ENCODE results near the gene DYNC2H1.

DYNC2H1 gene

GRCh38 chr11:103183981-103184611 lies 74.9 kb downstream of the DYNC2H1 start:
- H2AFZ ChIP-seq (ENCODE audit: low read depth, low read length), result peak overlapping the region; percentile 50
- peaks cover 23% of the 10 kb centered on the region for H3K4me1 ChIP-seq (ENCODE audit: insufficient read depth, low read length)
- H3K4me3 ChIP-seq (ENCODE audit: low read depth in 1 of 2, low read length in 2 of 2), result peak overlapping the region in 1 of 2 experiments; percentile 32; a peak in 1 of 4 replicates
- ATAC-seq (ENCODE audit: insufficient read depth, low read depth) (peak; percentile 96), DNase-seq (peak; percentile 36)
- TF ChIP-seq EZH2 (IDR thresholded peaks at IDR 0.05; ENCODE audit: borderline replicate concordance, low read depth, low read length, severe bottlenecking), result no peak
- no peak for TF ChIP-seq CTCF (IDR thresholded peaks at IDR 0.05; ENCODE audit: borderline replicate concordance, extremely low read depth, low read length, poor library complexity, severe bottlenecking)
- H3K9ac ChIP-seq (ENCODE audit: low read depth, low read length), result peak overlapping the region; percentile 27; the same call in 1 of the 2 replicates
- peak overlapping the region; percentile 54 for H3K4me2 ChIP-seq (ENCODE audit: insufficient read depth, low read length)
- H3K9me3 ChIP-seq (ENCODE audit: insufficient read depth, low read length, severe bottlenecking), result no peaks in the 10 kb centered on the region
- no peaks in the 10 kb centered on the region for H3K27me3 ChIP-seq (ENCODE audit: insufficient read depth, low read length, poor library complexity)
- H4K20me1 ChIP-seq (ENCODE audit: insufficient read depth, low read length), result no peaks in the 10 kb centered on the region
- H3K36me3 ChIP-seq (ENCODE audit: insufficient read depth, low read length), result no peaks in the 10 kb centered on the region
- H3K27ac ChIP-seq (ENCODE audit: low read length), result peak overlapping the region; percentile 63
- no peaks in the 10 kb centered on the region for H3K79me2 ChIP-seq (ENCODE audit: insufficient read depth, low read length)

DNA sequence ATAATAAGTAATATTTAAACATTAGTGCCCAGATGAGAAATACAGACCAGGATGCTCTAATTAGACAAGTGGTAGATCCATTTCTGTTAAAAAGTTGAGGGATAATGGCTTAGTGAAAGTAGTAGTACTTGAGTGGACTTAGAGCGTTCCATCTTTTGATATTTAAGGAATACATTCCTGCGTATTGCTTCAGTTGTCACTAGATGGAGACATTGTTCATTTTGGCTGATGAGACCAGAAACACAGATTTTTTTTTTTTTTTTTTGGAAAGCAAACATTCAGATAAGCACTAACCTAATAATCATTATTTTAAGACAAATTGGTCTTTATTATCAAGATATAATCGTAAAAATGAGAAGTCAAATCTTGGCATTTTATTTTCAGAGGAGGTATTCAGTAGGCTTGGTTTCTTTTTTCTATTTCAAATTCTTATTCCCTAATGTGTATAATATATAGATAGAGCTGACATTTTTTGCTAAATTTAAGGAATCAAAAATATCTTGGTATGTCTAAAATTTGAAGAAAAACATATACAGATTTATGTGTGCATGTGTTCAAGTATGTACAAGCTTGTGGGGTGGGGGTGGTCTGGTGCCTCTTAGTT lies 92.9 kb downstream of the DYNC2H1 start:
- Histone ChIP-seq H3K4me3 (ENCODE audit: low read depth in 1 of 2, low read length in 2 of 2) (no peak overlapping the region), H4K20me1 (ENCODE audit: insufficient read depth, low read length) (no peaks in the 10 kb centered on the region), H3K9me3 (ENCODE audit: insufficient read depth, low read length, severe bottlenecking) (no peaks in the 10 kb centered on the region), H3K4me1 (ENCODE audit: insufficient read depth, low read length) (no peaks in the 10 kb centered on the region), H3K4me2 (ENCODE audit: insufficient read depth, low read length) (no peak overlapping the region), H3K79me2 (ENCODE audit: insufficient read depth, low read length) (no peaks in the 10 kb centered on the region), H3K27me3 (ENCODE audit: insufficient read depth, low read length, poor library complexity) (no peaks in the 10 kb centered on the region), H3K9ac (ENCODE audit: low read depth, low read length) (no peak overlapping the region), H3K36me3 (ENCODE audit: insufficient read depth, low read length) (no peaks in the 10 kb centered on the region), H2AFZ (ENCODE audit: low read depth, low read length) (no peak overlapping the region), H3K27ac (ENCODE audit: low read length) (no peak overlapping the region)
- no peak for ATAC-seq (ENCODE audit: insufficient read depth, low read depth)
- TF ChIP-seq EZH2 (IDR thresholded peaks at IDR 0.05; ENCODE audit: borderline replicate concordance, low read depth, low read length, severe bottlenecking) (no peak), CTCF (IDR thresholded peaks at IDR 0.05; ENCODE audit: borderline replicate concordance, extremely low read depth, low read length, poor library complexity, severe bottlenecking) (peak; percentile 67)
- no peak for DNase-seq

DNA sequence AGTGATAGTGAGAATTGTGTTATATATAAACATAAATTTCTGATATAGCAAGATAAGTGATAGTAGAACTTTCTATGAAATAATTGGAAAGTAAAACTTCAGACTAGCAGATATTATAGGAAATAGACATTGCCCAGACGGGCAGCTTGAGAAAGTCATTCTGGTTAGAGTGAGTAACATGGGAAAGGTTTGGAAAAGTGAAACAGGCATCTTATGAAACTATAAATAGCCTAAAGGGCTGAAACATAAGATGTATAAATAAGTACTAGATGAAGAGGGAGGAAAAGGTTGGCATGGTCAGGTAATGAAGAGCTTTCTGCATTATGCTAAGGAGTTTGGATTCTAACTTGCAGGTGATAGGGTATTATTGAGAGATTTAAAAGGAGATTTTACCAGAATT lies 101.3 kb downstream of the DYNC2H1 start:
- Histone ChIP-seq H3K4me1 (ENCODE audit: insufficient read depth, low read length) (no peaks in the 10 kb centered on the region), H3K4me3 (ENCODE audit: low read depth in 1 of 2, low read length in 2 of 2) (no peak overlapping the region), H4K20me1 (ENCODE audit: insufficient read depth, low read length) (no peaks in the 10 kb centered on the region), H3K27me3 (ENCODE audit: insufficient read depth, low read length, poor library complexity) (no peaks in the 10 kb centered on the region), H3K36me3 (ENCODE audit: insufficient read depth, low read length) (no peaks in the 10 kb centered on the region), H3K9me3 (ENCODE audit: insufficient read depth, low read length, severe bottlenecking) (no peaks in the 10 kb centered on the region), H2AFZ (ENCODE audit: low read depth, low read length) (no peak overlapping the region), H3K27ac (ENCODE audit: low read length) (no peak overlapping the region), H3K4me2 (ENCODE audit: insufficient read depth, low read length) (no peak overlapping the region), H3K9ac (ENCODE audit: low read depth, low read length) (no peak overlapping the region), H3K79me2 (ENCODE audit: insufficient read depth, low read length) (no peaks in the 10 kb centered on the region)
- ATAC-seq (ENCODE audit: insufficient read depth, low read depth), result no peak
- TF ChIP-seq EZH2 (IDR thresholded peaks at IDR 0.05; ENCODE audit: borderline replicate concordance, low read depth, low read length, severe bottlenecking), result no peak
- DNase-seq, result no peak

GRCh38 chr11:103215812-103216211 lies 106.6 kb downstream of the DYNC2H1 start:
- Histone ChIP-seq H2AFZ (ENCODE audit: low read depth, low read length) (no peak overlapping the region), H3K4me2 (ENCODE audit: insufficient read depth, low read length) (no peak overlapping the region), H4K20me1 (ENCODE audit: insufficient read depth, low read length) (no peaks in the 10 kb centered on the region), H3K36me3 (ENCODE audit: insufficient read depth, low read length) (no peaks in the 10 kb centered on the region), H3K4me1 (ENCODE audit: insufficient read depth, low read length) (no peaks in the 10 kb centered on the region), H3K9ac (ENCODE audit: low read depth, low read length) (no peak overlapping the region), H3K27me3 (ENCODE audit: insufficient read depth, low read length, poor library complexity) (no peaks in the 10 kb centered on the region), H3K4me3 (ENCODE audit: low read depth in 1 of 2, low read length in 2 of 2) (no peak overlapping the region), H3K79me2 (ENCODE audit: insufficient read depth, low read length) (no peaks in the 10 kb centered on the region), H3K9me3 (ENCODE audit: insufficient read depth, low read length, severe bottlenecking) (no peaks in the 10 kb centered on the region), H3K27ac (ENCODE audit: low read length) (no peak overlapping the region)
- ATAC-seq (ENCODE audit: insufficient read depth, low read depth) (no peak), DNase-seq (no peak)
- TF ChIP-seq EZH2 (IDR thresholded peaks at IDR 0.05; ENCODE audit: borderline replicate concordance, low read depth, low read length, severe bottlenecking) (no peak), CTCF (IDR thresholded peaks at IDR 0.05; ENCODE audit: borderline replicate concordance, extremely low read depth, low read length, poor library complexity, severe bottlenecking) (no peak)
